ENCODE data around the gene PLD6. TPM values are rescaled to one million over a fixed set of nuclear protein-coding genes. Genes with fewer than 3 reads are reported as not detected.
"Not testable (repeated sequence)": the region's sequence is repeated elsewhere in the genome, so short reads cannot be mapped to it uniquely, and the experiment has no call there.

Gene PLD6
- 1.0 and 1.1 TPM in 2 replicates for total RNA-seq (2014; rRNA removed; shearing (Covaris generic))

GRCh38 chr17:17206124-17206912, at the start of gene PLD6:
Gene PLD6 (minus strand): TSS chr17:17206333. CDS start chr17:17206286, 47 bp downstream.
- Histone ChIP-seq H3K27ac (no peak within 1 kb of the TSS), H3K4me1 (replicated peaks) (peaks cover 13% of the 10 kb centered on the region), H3K9me3 (replicated peaks) (no peaks in the 10 kb centered on the region; the same call in 1 of the 2 replicates), H3K4me3 (peak within 1 kb of the TSS; percentile 37), H3K36me3 (peaks cover 1% of the 10 kb centered on the region; the same call in 1 of the 2 replicates), H3K27me3 (replicated peaks) (no peaks in the 10 kb centered on the region)
- DNase-seq (ENCODE audit: low read depth in 1 of 2, low spot score in 2 of 2) = peak; percentile 44 to 76

GRCh38 chr17:17255689-17256088, 49.6 kb upstream of the PLD6 start:
- not testable (repeated sequence) for H3K4me3 ChIP-seq; DNase-seq (ENCODE audit: low read depth in 1 of 2, low spot score in 2 of 2)

GRCh38 chr17:17254036-17254435, 47.9 kb upstream of the PLD6 start:
- peaks cover 81% of the 10 kb centered on the region for H3K36me3 ChIP-seq
- DNase-seq (ENCODE audit: low read depth in 1 of 2, low spot score in 2 of 2) = no peak
- no peaks in the 10 kb centered on the region for H3K9me3 ChIP-seq (replicated peaks)
- no peak overlapping the region for H3K27ac ChIP-seq
- H3K4me1 ChIP-seq (replicated peaks) = no peaks in the 10 kb centered on the region
- H3K4me3 ChIP-seq = no peak overlapping the region
- H3K27me3 ChIP-seq (replicated peaks) = no peaks in the 10 kb centered on the region

More at GRCh38 chr17:17255689-17256088, 49.6 kb upstream of the PLD6 start:
- H3K27me3 ChIP-seq (replicated peaks); H3K9me3 ChIP-seq (replicated peaks); H3K4me1 ChIP-seq (replicated peaks); H3K27ac ChIP-seq: not testable (repeated sequence)
- peaks cover 84% of the 10 kb centered on the region for H3K36me3 ChIP-seq

- Histone ChIP-seq H3K36me3 (peaks cover 80% of the 10 kb centered on the region), H3K27ac (no peak overlapping the region), H3K27me3 (replicated peaks) (no peaks in the 10 kb centered on the region), H3K4me3 (no peak overlapping the region), H3K9me3 (replicated peaks) (no peaks in the 10 kb centered on the region), H3K4me1 (replicated peaks) (no peaks in the 10 kb centered on the region)
- no peak for DNase-seq (ENCODE audit: low read depth in 1 of 2, low spot score in 2 of 2)
These were observed 47.3 kb upstream of the PLD6 start for GRCh38 chr17:17253406-17253805.

- H3K27me3 ChIP-seq (replicated peaks) = no peaks in the 10 kb centered on the region
- H3K4me1 ChIP-seq (replicated peaks) = no peaks in the 10 kb centered on the region
- peaks cover 85% of the 10 kb centered on the region for H3K36me3 ChIP-seq
- no peak for DNase-seq (ENCODE audit: low read depth in 1 of 2, low spot score in 2 of 2)
- no peaks in the 10 kb centered on the region for H3K9me3 ChIP-seq (replicated peaks)
- no peak overlapping the region for H3K4me3 ChIP-seq
- H3K27ac ChIP-seq = no peak overlapping the region
These were observed 46.1 kb upstream of the PLD6 start for GRCh38 chr17:17252149-17252661.

- no peaks in the 10 kb centered on the region for H3K9me3 ChIP-seq (replicated peaks)
- no peak overlapping the region for H3K27ac ChIP-seq
- DNase-seq (ENCODE audit: low read depth in 1 of 2, low spot score in 2 of 2) = no peak
- no peaks in the 10 kb centered on the region for H3K4me1 ChIP-seq (replicated peaks)
- H3K36me3 ChIP-seq = peaks cover 55% of the 10 kb centered on the region
- H3K4me3 ChIP-seq = no peak overlapping the region
- H3K27me3 ChIP-seq (replicated peaks) = no peaks in the 10 kb centered on the region
These were observed 40.7 kb upstream of the PLD6 start for GRCh38 chr17:17246879-17247278.

- peaks cover 21% of the 10 kb centered on the region for H3K36me3 ChIP-seq
- DNase-seq (ENCODE audit: low read depth in 1 of 2, low spot score in 2 of 2) = no peak
- no peaks in the 10 kb centered on the region for H3K27me3 ChIP-seq (replicated peaks)
- no peaks in the 10 kb centered on the region for H3K9me3 ChIP-seq (replicated peaks)
- no peak overlapping the region for H3K27ac ChIP-seq
- H3K4me1 ChIP-seq (replicated peaks) = no peaks in the 10 kb centered on the region
- H3K4me3 ChIP-seq = no peak overlapping the region
These were observed 37.0 kb upstream of the PLD6 start for GRCh38 chr17:17243163-17243562.

- no peaks in the 10 kb centered on the region for H3K9me3 ChIP-seq (replicated peaks)
These were observed 36.1 kb upstream of the PLD6 start for GRCh38 chr17:17242246-17242645.

GRCh38 chr17:17241656-17242055, 35.5 kb upstream of the PLD6 start:
- no peak for DNase-seq (ENCODE audit: low read depth in 1 of 2, low spot score in 2 of 2)
- H3K9me3 ChIP-seq (replicated peaks) = no peaks in the 10 kb centered on the region
- H3K27ac ChIP-seq = no peak overlapping the region

More at GRCh38 chr17:17242246-17242645, 36.1 kb upstream of the PLD6 start:
- Histone ChIP-seq H3K36me3 (peaks cover 12% of the 10 kb centered on the region), H3K4me3 (no peak overlapping the region), H3K27ac (no peak overlapping the region), H3K4me1 (replicated peaks) (no peaks in the 10 kb centered on the region), H3K27me3 (replicated peaks) (no peaks in the 10 kb centered on the region)
- DNase-seq (ENCODE audit: low read depth in 1 of 2, low spot score in 2 of 2) = no peak

GRCh38 chr17:17239832-17240231, 33.7 kb upstream of the PLD6 start:
- no peaks in the 10 kb centered on the region for H3K9me3 ChIP-seq (replicated peaks)
- no peaks in the 10 kb centered on the region for H3K27me3 ChIP-seq (replicated peaks)
- DNase-seq (ENCODE audit: low read depth in 1 of 2, low spot score in 2 of 2) = no peak
- no peak overlapping the region for H3K27ac ChIP-seq
- H3K4me3 ChIP-seq = no peak overlapping the region
- no peaks in the 10 kb centered on the region for H3K36me3 ChIP-seq
- peaks cover 11% of the 10 kb centered on the region for H3K4me1 ChIP-seq (replicated peaks)

More at GRCh38 chr17:17241656-17242055, 35.5 kb upstream of the PLD6 start:
- no peak overlapping the region for H3K4me3 ChIP-seq
- no peaks in the 10 kb centered on the region for H3K4me1 ChIP-seq (replicated peaks)
- no peaks in the 10 kb centered on the region for H3K27me3 ChIP-seq (replicated peaks)
- peaks cover 6% of the 10 kb centered on the region for H3K36me3 ChIP-seq

GRCh38 chr17:17237026-17237799, 31.1 kb upstream of the PLD6 start, which contains the start of gene FLCN:
Gene FLCN (minus strand): TSS chr17:17237168. CDS start chr17:17228137, 9,031 bp downstream.
- 0 out of 2 replicates have a peak, but pooled peaks cover 7% of the 10 kb centered on the region for H3K36me3 ChIP-seq
- peak; percentile 82 to 97 for DNase-seq (ENCODE audit: low read depth in 1 of 2, low spot score in 2 of 2)
- no peaks in the 10 kb centered on the region for H3K9me3 ChIP-seq (replicated peaks)
- peak within 1 kb of the TSS; percentile 77 for H3K4me3 ChIP-seq
- H3K27me3 ChIP-seq (replicated peaks) = no peaks in the 10 kb centered on the region
- peaks cover 11% of the 10 kb centered on the region for H3K4me1 ChIP-seq (replicated peaks)
- peak within 1 kb of the TSS; percentile 99 for H3K27ac ChIP-seq

GRCh38 chr17:17236295-17237025, 30.3 kb upstream of the PLD6 start:
- DNase-seq (ENCODE audit: low read depth in 1 of 2, low spot score in 2 of 2) = peak in 1 of 2 experiments; percentile 39
- Histone ChIP-seq H3K27ac (peak overlapping the region; percentile 99), H3K27me3 (replicated peaks) (no peaks in the 10 kb centered on the region), H3K4me3 (peak overlapping the region; percentile 77), H3K9me3 (replicated peaks) (no peaks in the 10 kb centered on the region), H3K4me1 (replicated peaks) (peaks cover 11% of the 10 kb centered on the region), H3K36me3 (peaks cover 13% of the 10 kb centered on the region)

Measured in SJSA1 (cell line).